GM10847 (cell line): Measurements from ENCODE around the gene OR2D3.
A peak's percentile ranks its signal among the peaks of the same experiment; 100 is the strongest.

Source experiments
- POLR2A ChIP-seq: IDR thresholded peaks from 2 replicates; pipeline ENCODE4 v1.6.1; 2011; ENCODE audit not compliant: insufficient read length; ENCODE audit errors: extremely low read depth

Gene OR2D3

DNA sequence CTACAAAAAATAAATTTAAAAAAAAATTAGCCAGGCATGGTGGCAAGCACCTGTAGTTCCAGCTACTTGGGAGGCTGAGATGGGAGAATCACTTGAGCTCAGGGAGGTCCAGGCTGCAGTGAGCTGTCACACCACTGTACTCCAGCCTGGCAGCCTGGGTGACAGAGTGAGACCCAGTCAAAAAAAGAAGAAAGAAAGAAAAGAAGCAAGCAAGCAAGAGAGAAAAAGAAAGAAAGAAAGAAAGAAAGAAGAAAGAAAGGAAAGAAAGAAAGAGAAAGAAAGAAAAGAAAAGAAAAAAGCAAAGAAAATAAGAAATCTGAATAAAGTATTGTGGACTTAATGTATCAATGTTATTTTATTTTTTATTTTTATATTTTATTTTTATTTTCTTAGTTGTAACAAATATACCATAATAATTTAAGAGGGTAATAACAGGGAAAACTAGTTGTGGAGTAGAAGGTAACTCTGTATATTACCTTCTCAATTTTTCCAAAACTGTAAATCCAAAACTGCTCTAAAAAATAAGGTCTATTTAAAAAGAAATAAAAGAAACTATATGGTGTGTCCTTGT lies 4.3 kb downstream of the OR2D3 start:
- TF ChIP-seq POLR2A = no peak

DNA sequence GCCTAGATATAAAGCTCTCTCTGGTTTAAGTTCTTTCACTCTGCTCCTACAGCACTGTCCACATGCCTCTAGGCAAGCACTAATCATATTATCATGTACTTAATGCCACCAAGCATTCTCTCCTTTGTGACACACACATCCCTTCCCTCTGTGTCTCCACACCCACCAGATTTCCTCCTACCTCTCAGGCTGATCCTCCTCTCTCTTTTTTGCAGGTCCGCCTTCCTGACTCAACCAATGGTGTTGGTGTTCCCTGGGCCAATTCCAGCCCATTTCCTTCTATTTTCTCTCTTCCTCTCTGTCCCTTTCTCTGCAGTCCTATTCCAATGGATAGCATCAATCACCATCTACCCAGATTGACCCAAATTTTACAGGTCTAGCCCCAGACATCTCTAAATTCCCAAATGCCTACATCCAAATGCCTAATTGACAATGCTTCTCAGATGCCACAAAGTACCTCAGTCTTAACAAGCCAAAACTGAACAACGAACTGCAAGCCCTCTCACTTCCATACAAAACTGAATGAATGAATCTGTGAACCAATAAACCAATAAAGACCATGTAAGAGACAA lies 4.9 kb downstream of the OR2D3 start:
- no peak for TF ChIP-seq POLR2A

DNA sequence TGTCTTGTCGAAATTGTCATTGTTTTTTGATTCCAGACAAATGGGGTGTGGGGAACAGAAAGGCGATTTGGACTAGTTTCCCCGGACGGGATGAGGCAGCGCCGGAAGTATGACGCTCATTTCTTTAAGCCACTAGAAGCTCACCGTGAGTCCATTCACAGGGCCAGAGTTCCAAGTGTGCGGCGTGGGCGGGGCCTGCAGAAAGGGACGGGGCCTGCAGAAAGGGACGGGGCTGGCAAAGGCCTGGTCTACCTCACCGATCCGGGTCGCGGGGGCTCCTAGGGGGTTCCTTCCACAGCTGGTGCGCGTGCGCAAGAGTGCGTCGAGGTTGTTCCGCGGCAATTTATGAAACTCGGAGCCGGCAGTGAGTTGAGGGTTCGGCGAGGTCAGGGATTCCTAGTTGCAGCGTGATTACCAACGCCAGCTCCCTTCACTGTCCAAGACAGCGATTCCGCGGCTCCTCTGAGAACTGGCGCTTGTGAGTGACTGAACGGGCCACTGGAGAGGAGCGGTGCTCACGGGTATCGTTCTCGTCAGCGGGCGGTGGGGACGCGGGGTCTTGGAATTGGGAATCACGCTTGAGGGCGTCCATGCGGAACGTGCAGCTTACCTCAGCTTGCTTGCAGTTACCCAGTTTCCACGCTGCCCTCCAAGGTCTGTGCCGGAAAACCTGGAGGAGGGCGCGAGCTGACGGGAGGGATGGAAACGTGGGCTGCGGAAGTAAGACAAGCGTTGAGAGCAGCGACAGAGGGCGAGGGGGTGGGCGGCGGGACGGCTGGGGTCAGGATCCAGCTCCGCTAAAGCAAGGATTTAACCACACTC lies 5.6 kb downstream of the OR2D3 start, which contains the start of gene ZNF215:
Gene ZNF215, plus strand, starts transcription at position 219 of the 822 bp plus-strand sequence. CDS start 5,847 bp downstream, outside the sequence.
- TF ChIP-seq POLR2A = peak; percentile 23

DNA sequence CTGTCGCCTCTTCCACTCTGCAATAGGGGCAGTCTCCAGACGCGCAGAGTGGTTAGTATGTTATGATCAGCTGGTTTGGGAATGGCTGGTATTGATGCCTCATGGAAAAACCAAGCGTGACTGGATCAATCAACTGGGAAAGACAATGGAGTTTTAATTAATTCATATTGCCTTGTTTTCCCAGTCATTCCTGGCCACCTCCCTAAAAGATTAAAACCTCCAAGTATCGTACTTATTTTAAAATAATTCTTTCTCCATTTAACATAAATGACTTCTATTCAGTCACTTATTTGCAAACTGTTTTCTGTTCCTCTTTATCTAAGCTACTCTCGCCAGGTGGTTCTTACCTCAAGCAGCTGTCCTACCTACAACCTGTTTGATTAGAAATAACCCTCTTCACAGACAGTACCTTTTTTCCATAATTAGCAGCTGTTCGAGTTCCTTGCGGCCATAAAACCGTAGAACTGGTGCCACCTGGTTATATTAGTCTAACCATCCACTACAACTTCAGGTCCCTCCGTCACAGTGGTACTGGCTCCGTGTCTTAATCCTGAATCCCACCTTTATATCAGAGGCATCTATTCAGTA lies 6.3 kb downstream of the OR2D3 start:
- no peak for TF ChIP-seq POLR2A

DNA sequence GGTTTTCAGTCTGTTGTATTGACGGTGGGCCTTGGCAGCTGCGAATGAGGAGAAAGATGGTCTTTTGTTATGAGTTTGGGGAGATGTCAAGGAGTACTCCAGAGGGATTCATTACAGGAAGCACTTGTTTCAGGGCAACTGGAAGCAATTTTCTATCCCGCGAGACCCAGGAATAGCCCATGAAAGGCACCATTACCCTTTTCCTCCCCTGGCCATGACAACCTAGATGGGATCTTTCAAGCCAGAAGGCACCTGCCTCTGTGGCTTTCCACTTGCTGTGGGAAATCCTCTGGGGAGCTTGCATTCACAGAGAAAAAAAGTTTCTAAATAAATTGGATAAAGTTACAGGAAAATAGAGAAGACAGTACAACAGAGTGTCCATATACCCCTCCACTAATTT lies 8.1 kb downstream of the OR2D3 start:
- TF ChIP-seq POLR2A = no peak

DNA sequence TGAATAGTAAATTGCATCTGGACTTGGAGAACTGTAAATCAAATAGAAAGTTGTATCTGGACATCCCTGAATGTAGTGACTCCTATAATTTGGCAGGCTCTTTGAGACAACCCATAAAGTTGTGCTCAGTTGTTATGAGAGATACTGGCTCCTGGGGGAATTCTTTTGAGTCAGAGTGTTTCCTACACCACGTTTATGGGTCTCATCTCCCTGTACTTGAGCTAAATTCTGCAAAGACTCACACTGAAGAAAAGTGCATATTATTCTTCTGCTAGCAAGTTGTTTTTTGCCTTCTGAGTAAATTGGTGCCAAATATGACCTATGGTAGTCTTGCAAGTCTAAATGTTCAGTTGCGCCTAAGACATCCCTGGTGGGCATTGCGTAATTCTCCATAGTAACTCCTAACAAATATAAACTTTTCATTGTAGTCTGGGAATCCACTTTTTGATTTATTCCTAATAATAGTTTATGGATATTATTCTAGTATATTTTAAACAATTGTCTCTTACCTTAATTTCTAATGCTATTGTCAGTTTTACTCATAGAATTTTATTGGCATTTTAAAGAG lies 10.4 kb downstream of the OR2D3 start:
- no peak for TF ChIP-seq POLR2A

DNA sequence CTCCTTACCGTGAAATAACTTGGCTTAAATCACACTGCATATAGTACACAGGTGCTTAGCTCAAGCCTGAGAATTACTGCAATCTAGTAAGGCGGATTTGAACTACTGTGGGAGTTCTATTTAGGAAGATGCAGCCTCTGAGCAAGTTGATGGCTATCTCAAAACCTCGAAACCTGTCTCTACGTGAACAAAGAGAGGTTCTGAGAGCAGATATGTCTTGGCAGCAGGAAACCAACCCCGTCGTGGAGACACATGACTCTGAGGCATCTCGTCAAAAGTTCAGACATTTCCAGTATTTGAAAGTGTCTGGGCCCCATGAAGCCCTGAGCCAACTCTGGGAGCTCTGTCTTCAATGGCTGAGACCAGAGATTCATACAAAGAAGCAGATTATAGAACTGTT lies 11.3 kb downstream of the OR2D3 start:
- TF ChIP-seq POLR2A = no peak

DNA sequence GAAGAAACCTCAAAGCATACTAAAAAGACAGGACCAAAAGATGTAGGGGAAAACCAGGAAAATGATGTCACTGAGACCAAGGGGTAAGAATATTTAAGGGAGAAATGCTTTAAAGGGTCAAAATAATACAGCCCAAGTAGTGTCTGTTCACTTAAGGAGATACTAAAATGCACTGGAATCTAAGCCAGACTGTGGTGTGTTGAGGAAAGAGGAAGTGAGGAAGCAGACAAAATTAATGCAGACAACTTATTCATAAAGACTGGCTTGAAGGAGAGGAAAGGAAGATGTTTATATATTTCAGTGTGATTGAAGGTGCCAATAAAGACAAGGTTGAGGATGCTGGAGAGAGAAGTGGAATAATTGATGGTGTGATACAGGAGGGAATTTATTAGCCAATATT lies 21.2 kb downstream of the OR2D3 start:
- TF ChIP-seq POLR2A = no peak

DNA sequence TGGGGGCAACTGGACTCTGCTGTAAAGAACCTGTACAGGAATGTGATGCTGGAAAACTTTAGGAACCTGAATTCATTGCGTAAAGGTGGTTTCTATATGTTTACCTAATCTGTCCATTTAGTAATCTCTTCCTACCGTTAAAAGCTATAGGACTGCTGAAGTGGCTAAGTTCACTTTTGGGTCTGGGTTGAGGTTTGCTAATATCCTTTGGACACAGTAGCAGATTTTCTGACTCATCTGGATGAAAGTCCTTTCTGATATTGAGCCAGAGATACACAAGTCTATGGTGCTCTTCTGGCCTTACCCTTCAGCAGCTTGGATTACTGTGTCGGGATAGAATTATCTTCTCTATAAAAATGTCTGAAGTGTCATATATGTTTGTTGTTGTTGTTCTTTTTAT lies 22.3 kb downstream of the OR2D3 start:
- no peak for TF ChIP-seq POLR2A

DNA sequence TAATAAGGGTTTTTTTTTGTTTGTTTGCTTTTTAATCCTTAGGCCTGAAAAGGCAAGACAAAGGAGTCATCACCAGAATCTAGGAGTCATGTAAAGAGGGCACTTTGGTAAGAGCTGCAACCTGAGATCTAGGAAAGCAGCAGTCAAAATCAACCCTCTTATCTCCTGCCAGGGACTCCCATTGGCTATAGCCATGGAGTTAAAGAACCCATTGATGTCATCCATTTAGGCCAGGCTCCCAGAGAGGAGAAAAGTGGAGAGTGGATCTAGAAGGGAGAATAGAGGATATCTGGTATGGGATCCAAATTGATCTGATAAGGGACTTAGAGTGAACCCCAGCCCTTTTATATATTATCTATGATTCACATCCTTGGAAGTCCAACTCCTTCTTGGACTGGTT lies 41.3 kb downstream of the OR2D3 start:
- TF ChIP-seq POLR2A = no peak

DNA sequence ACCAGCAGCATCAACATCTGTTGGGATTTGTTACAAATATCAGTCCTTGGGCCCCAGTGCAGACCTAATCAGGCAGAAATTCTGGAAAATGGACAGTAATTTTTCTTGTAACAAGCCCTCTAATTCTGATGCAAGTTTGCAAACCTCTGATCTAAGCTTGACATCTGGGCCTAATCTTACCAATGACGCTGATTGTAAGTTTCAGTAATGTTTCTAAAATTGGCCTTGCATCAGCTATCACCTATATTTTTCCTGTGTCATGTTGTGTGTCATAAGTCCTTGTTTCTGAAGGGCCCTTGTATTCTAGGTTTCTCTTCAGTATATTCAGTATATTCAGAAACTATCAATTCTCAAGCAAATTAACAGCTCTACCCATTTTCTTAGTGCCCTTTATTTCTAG lies 41.9 kb downstream of the OR2D3 start:
- no peak for TF ChIP-seq POLR2A

DNA sequence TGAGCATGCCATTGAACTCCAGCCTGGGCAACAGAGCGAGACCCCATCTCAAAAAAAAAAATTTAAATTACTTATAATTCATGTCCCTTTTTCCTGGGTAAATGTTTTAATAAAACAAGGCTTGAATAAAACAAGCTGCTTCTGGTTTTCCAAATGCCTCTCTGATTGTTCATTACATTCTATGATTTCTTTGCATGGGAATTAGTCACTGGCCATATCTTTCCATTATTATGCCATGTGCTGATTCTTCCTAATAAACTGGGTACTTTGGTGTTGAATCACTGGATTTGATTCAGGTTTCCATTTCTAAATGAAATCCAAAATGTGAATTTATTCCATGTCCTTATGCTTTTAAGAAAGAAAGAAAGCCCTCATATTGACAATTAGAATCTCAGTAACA lies 48.0 kb downstream of the OR2D3 start:
- no peak for TF ChIP-seq POLR2A
